A673 (cell line): ENCODE results near the gene VAV3. TPM values are rescaled to one million over a fixed set of nuclear protein-coding genes. Genes with fewer than 3 reads are reported as not detected.

Source experiments
- BruUV-seq: library from RNA; stranded (reverse); fragments of 400-500 nt; replicated peaks from 2 replicates; lab custom pipeline; 2021; lab: Mats Ljungman, UMichigan
- CTCF ChIA-PET: fragments of 300-600 bp; sonication (Branson Sonifier 250); formaldehyde crosslinking; loops from one replicate; lab custom pipeline; 2022; ENCODE audit warnings: antibody characterized with exemption; lab: Charles Lee
- POLR2A ChIA-PET: fragments of 300-600 bp; sonication (Branson Sonifier 250); formaldehyde crosslinking; loops from one replicate; lab custom pipeline; 2022; ENCODE audit warnings: antibody characterized with exemption; ENCODE audit not compliant: low non-redundant PET; lab: Charles Lee
- DNase-seq: peaks from one replicate; pipeline ENCODE4 v3.0.0-alpha.2; 2015; ENCODE audit warnings: low spot score
- H3K27ac ChIP-seq: fragments of 200-600 bp; sonication (generic); 2 replicates; pipeline ENCODE4 v1.5.1; 2016; ENCODE audit warnings: mixed run types, low read depth, mild to moderate bottlenecking, mixed read lengths, antibody characterized with exemption, low read length; ENCODE audit not compliant: poor library complexity, severe bottlenecking
- H3K27me3 ChIP-seq: fragments of 200-600 bp; sonication (generic); replicated peaks from 2 replicates; pipeline ENCODE4 v1.6.1; 2017; ENCODE audit warnings: mixed run types, low read depth, mild to moderate bottlenecking, mixed read lengths, antibody characterized with exemption, low read length; ENCODE audit not compliant: insufficient read depth, poor library complexity
- H3K36me3 ChIP-seq: fragments of 200-600 bp; sonication (generic); 2 replicates; pipeline ENCODE4 v1.6.1; 2016; ENCODE audit warnings: mixed run types, mild to moderate bottlenecking, mixed read lengths, antibody characterized with exemption, low read length; ENCODE audit not compliant: insufficient read depth, poor library complexity, severe bottlenecking
- H3K4me1 ChIP-seq: fragments of 200-600 bp; sonication (generic); 2 replicates; pipeline ENCODE4 v1.6.1; 2017; ENCODE audit warnings: mixed run types, mild to moderate bottlenecking, mixed read lengths, antibody characterized with exemption, low read length; ENCODE audit not compliant: insufficient read depth, poor library complexity, severe bottlenecking
- H3K4me3 ChIP-seq: fragments of 200-600 bp; sonication (generic); 2 replicates; pipeline ENCODE4 v1.5.1; 2016; ENCODE audit warnings: low read depth, mixed run types, mild to moderate bottlenecking, mixed read lengths, low read length; ENCODE audit not compliant: poor library complexity, severe bottlenecking
- H3K9me3 ChIP-seq: fragments of 200-600 bp; sonication (generic); 2 replicates; pipeline ENCODE4 v1.6.1; 2016; ENCODE audit warnings: mixed run types, low read depth, mild to moderate bottlenecking, mixed read lengths, antibody characterized with exemption, low read length; ENCODE audit not compliant: poor library complexity, severe bottlenecking
- CTCF ChIP-seq: fragments of 300-800, 200-600 bp; sonication (generic); conservative IDR thresholded peaks from 2 replicates; pipeline ENCODE4 v1.5.1; 2017; ENCODE audit warnings: low read depth, mild to moderate bottlenecking, antibody characterized with exemption, low read length, moderate library complexity, mixed read lengths
- EZH2 ChIP-seq: fragments of 200-600 bp; sonication (generic); IDR thresholded peaks from 2 replicates; pipeline ENCODE4 v1.6.1; 2017; ENCODE audit warnings: borderline replicate concordance, low read depth, mild to moderate bottlenecking, mixed read lengths, antibody characterized with exemption, low read length; ENCODE audit not compliant: poor library complexity, severe bottlenecking
- intact Hi-C: fragments of 100-400 bp; cut with micrococcal nuclease; formaldehyde crosslinking; loops from one replicate; pipeline ENCODE4 v1.10.0; 2022; ENCODE audit not compliant: unreplicated experiment
- total RNA-seq: library from RNA; stranded (reverse); gene quantifications from 2 replicates; pipeline ENCODE4 v1.2.3, GENCODE V29; 2021

VAV3 gene
- total RNA-seq, 1 experiment from 2014 or later, result 0.30 TPM

DNA sequence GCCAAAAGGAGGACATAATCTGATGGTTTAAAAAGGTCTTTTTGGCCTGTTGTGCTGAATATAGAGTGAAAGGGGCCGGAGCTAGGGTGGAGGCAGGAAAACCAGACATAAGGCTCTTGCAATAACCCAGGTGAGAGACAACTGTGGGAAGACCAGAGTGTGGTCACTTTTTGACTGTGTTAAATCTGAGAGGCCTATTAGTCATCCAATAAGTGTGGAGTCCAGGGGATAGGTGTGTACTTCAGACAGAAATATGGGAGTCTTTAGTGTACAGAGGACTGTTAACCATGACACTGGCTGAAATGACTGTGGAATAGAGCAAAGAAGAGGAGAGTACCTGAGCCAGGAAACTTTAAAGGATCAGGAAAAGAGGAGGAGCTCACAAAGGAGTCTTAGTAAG is 89.3 kb downstream of the VAV3 start:
- H3K9me3 ChIP-seq, result no peaks in the 10 kb centered on the region
- intact Hi-C loops, result no loop called here
- CTCF ChIA-PET, result no interaction called here
- DNase-seq, result no peak
- no TSS peak for BruUV-seq
- TF ChIP-seq EZH2, result no peak
- no peak for TF ChIP-seq CTCF
- no peak overlapping the region for H3K4me3 ChIP-seq
- no peaks in the 10 kb centered on the region for H3K36me3 ChIP-seq
- H3K27me3 ChIP-seq, result peaks cover 29% of the 10 kb centered on the region
- POLR2A ChIA-PET, result no interaction called here
- peaks cover 11% of the 10 kb centered on the region for H3K4me1 ChIP-seq
- H3K27ac ChIP-seq, result no peak overlapping the region

DNA sequence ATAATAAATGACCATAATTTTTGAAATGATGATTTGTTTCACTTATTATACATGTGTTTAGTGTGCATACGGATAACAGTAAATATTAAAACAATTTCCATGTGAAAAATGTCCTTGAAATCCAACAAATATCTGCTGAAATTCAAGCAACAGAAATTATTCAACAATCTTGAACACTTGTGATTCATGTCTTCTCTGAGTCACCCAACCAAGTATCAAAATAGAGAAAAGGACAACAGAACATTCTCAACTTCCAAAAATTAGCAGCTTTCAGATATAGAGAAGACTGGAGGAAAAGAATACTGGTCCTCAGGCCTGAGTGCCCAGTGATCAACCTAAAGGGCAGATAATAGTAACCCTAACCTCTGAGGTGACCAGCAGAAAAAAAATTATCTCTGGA is 90.8 kb downstream of the VAV3 start:
- Histone ChIP-seq H3K4me3 (no peak overlapping the region), H3K4me1 (peaks cover 11% of the 10 kb centered on the region), H3K9me3 (no peaks in the 10 kb centered on the region), H3K36me3 (no peaks in the 10 kb centered on the region), H3K27me3 (peaks cover 23% of the 10 kb centered on the region), H3K27ac (no peak overlapping the region)
- TF ChIP-seq EZH2, result no peak
- no peak for TF ChIP-seq CTCF
- ChIA-PET POLR2A (no interaction called here), CTCF (no interaction called here)
- intact Hi-C loops, result no loop called here
- no TSS peak for BruUV-seq
- DNase-seq, result no peak

DNA sequence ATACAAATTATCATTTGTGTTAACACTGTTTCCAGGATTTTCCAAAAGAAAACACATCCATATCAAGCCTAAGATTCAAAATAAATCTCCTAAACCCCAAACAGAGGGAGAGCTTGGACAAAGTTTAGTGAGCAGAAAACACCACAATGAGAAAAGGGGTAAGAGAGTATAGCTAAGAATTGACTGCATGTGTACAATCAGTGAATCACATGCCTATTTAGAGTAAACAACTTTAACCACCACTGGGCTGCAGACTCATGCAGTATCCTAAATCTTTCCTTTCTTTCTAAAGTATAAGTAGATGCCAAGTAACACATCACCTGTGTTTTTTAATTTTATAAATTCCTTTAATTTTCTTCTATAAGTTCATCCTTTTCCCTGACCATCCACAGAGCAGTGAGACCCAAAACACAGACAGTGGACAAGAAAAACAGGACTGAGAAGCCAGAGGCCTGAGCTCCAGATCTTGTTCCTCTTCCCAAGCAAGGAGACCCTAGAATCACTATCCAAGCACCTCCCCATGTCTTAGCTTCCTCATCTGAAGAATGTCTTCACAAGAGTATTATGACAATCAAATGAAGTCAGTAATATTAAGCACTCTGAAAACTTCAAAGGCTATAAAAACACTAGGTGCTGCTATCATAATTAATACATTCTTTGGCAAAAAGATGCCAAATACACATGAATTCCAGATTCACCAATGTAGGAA is 93.1 kb downstream of the VAV3 start:
- POLR2A ChIA-PET, result no interaction called here
- Histone ChIP-seq H3K27me3 (peaks cover 19% of the 10 kb centered on the region), H3K36me3 (no peaks in the 10 kb centered on the region), H3K27ac (no peak overlapping the region), H3K4me1 (peaks cover 3% of the 10 kb centered on the region), H3K4me3 (no peak overlapping the region), H3K9me3 (no peaks in the 10 kb centered on the region)
- intact Hi-C loops, result no loop called here
- BruUV-seq, result no TSS peak
- TF ChIP-seq CTCF, result no peak
- TF ChIP-seq EZH2, result no peak
- no peak for DNase-seq
- CTCF ChIA-PET, result no interaction called here
